Measurements from ENCODE around the gene NXNL1. TPM values are rescaled to one million over a fixed set of nuclear protein-coding genes. Genes with fewer than 3 reads are reported as not detected.
A peak's percentile ranks its signal among the peaks of the same experiment; 100 is the strongest.
"Not testable (repeated sequence)": the region's sequence is repeated elsewhere in the genome, so short reads cannot be mapped to it uniquely, and the experiment has no call there.

NXNL1 gene
- not detected for total RNA-seq

DNA sequence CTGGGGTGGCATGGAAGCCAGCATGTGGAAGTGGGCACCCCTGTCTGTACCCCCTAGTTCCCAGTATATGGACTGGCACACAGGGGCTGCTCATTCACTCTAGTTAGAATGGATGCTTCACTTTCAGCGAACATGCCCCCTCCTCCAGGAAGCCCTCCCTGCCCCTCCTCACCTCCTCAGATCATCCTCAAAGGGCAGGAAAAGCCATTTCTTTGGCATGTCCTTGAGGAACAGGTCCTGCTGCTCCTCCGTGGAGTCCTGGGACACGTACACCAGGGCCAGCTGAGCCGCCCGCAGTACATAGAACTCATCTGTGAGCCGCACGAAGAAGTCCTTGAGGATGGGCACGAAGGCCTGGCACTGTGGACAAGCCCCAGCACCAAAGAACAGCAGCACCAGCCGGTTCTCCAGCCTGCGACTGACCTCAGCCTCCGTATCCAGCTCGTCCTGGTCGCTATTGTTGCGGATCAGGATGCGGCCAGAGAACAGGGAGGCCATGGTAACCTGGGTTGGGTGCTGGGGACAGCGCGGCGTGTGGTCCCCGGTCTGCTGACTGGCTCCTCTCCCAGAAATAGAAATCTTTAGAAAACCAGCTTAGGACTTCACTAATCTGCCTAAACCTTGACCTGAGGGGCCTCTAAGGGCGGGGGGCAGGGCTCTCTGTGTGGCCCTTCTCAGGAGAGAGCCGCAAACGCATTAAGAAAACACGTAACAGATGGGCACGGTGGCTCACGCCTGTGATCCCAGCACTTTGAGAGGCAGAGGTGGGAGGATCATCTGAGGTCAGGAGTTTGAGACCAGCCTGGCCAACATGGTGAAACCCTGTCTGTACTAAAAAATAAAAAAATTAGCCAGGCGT, at the start of gene NXNL1:
Gene NXNL1, minus strand, starts transcription at position 555 of the 859 bp plus-strand sequence. Its CDS starts 57 bp downstream, at position 498.
- ATAC-seq (no peak), DNase-seq (ENCODE audit: low spot score in 2 of 2) (no peak)
- H3K36me3 Mint-ChIP-seq, result no peaks in the 10 kb centered on the region
- no peaks in the 10 kb centered on the region for H3K9me3 Mint-ChIP-seq
- no peak within 1 kb of the TSS for H3K27ac Mint-ChIP-seq

- not testable (repeated sequence) for H3K9me3 Mint-ChIP-seq; DNase-seq (ENCODE audit: low spot score in 2 of 2); ATAC-seq
- peaks cover 11 to 39% of the 10 kb centered on the region in 2 donors for H3K36me3 Mint-ChIP-seq
- H3K27ac Mint-ChIP-seq, result peak overlapping the region; percentile 79 to 92
These were observed 47.8 kb upstream of the NXNL1 start for GRCh38 chr19:17508558-17508933.

GRCh38 chr19:17506745-17507144, 46.0 kb upstream of the NXNL1 start:
- ATAC-seq (no peak), DNase-seq (ENCODE audit: low spot score in 2 of 2) (no peak)
- Mint-ChIP-seq H3K9me3 (no peaks in the 10 kb centered on the region), H3K27ac (no peak overlapping the region), H3K36me3 (peaks cover 11 to 32% of the 10 kb centered on the region in 2 donors)

DNA sequence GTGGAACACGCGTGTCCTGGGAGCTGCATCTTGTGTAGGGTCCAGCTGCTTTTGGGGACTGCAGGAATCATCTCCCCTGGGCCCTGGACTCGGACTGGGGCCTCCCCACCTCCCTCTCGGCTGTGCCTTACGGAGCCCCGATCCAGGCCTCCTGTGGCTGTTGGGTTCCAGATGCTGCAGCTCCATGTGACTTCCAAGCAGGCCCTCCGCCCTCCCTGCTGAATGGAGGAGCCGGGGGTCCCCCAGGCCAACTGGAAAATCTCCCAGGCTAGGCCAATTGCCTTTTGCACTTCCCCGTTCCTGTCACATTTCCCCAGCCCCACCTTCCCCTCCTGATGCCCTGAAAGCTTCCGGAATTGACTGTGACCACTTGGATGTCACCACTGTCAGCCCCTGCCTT, 44.5 kb upstream of the NXNL1 start:
- no peak for ATAC-seq
- Mint-ChIP-seq H3K27ac (peak overlapping the region; percentile 48 to 62), H3K36me3 (peaks cover under 1 to 18% of the 10 kb centered on the region in 2 donors)

DNA sequence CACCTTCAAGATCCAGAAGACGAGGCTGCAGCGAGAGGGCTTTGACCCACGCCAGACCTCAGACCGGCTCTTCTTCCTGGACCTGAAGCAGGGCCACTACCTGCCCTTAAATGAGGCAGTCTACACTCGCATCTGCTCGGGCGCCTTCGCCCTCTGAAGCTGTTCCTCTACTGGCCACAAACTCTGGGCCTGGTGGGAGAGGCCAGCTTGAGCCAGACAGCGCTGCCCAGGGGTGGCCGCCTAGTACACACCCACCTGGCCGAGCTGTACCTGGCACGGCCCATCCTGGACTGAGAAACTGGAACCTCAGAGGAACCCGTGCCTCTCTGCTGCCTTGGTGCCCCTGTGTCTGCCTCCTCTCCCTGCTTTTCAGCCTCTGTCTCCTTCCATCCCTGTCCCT, 43.7 kb upstream of the NXNL1 start:
- ATAC-seq (no peak), DNase-seq (ENCODE audit: low spot score in 2 of 2) (no peak)
- H3K9me3 Mint-ChIP-seq, result no peaks in the 10 kb centered on the region
- peaks cover 0 to 11% of the 10 kb centered on the region in 2 donors for H3K36me3 Mint-ChIP-seq
- H3K27ac Mint-ChIP-seq, result no peak overlapping the region

More for the DNA sequence above, 44.5 kb upstream of the NXNL1 start:
- H3K9me3 Mint-ChIP-seq, result no peaks in the 10 kb centered on the region
- no peak for DNase-seq (ENCODE audit: low spot score in 2 of 2)

- ATAC-seq (no peak), DNase-seq (ENCODE audit: low spot score in 2 of 2) (no peak)
- H3K27ac Mint-ChIP-seq, result no peak overlapping the region
- peaks cover 0 to 10% of the 10 kb centered on the region in 2 donors for H3K36me3 Mint-ChIP-seq
- H3K9me3 Mint-ChIP-seq, result no peaks in the 10 kb centered on the region
These were observed 43.3 kb upstream of the NXNL1 start for GRCh38 chr19:17504030-17504429.

- Mint-ChIP-seq H3K9me3 (no peaks in the 10 kb centered on the region), H3K27ac (no peak overlapping the region)
- no peak for ATAC-seq
These were observed 42.5 kb upstream of the NXNL1 start for GRCh38 chr19:17503240-17503639.

DNA sequence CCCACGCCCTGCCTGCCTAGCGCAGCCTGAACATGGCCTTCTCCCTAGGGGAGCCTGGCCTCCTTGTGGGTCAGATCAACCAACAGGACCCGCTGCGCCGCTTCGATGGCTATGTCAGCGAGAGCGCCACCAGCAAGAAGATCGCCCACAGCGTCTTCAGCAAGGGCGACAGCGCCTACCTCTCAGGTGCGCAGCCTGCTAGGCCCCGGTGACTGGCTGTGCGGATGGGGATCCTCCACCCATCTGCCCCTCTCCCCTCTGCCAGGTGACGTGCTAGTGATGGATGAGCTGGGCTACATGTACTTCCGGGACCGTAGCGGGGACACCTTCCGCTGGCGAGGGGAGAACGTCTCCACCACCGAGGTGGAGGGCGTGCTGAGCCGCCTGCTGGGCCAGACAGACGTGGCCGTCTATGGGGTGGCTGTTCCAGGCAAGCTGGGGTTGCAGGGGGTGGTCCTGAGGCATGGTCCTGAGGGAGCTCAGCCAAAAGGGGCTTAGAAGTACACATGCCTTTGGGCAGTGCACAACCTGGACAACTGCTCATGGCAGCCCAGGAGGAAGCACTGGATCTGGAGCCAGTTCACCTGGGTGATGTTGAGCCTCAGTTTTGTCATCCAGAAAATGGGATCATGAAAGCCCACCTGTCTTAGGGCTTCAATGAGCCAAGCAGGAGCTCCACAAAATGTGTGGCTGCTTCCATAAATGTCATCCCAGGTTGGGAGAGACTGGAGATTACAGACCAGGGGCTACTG, 39.9 kb upstream of the NXNL1 start:
- no peaks in the 10 kb centered on the region for H3K9me3 Mint-ChIP-seq
- no peaks in the 10 kb centered on the region for H3K36me3 Mint-ChIP-seq
- peak overlapping the region in 1 of 2 donors; percentile 30 for H3K27ac Mint-ChIP-seq
- no peak for DNase-seq (ENCODE audit: low spot score in 2 of 2)
- ATAC-seq, result no peak

More at GRCh38 chr19:17503240-17503639, 42.5 kb upstream of the NXNL1 start:
- peaks cover 0 to 7% of the 10 kb centered on the region in 2 donors for H3K36me3 Mint-ChIP-seq
- DNase-seq (ENCODE audit: low spot score in 2 of 2), result no peak

DNA sequence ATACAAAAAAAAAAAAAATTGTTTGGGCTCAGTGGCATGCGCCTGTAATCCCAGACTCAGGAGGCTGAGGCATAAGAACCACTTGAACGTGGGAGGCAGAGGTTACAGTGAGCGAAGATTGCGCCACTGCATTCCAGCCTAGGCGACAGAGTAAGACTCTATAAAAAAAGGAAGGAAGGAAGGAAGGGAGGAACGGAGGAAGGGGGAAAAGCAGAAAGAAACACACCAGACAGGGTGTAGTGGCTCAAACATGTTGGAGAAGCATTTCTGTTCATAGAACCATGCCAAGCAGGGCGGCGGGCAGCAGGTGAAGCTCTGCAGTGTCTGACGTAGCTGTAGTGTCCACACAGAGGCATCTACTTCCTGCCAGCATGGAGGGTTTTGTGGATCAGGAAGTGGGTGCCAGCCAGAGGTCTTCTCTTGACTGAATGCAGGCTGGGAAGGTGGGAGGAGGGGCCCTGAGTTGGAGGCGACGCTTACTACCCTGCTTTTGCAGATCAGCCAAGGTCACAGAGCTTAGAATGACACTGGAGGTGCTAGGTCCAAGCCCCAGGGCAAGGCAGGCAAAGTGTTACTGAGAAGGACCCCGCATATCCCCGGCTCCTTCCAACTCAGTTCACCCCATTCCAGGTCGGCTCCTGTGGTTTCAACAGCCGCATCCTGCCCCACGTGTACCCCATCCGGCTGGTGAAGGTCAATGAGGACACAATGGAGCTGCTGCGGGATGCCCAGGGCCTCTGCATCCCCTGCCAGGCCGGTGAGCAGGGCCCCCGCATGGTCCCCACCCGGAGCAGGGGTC, 39.1 kb upstream of the NXNL1 start:
- H3K27ac Mint-ChIP-seq, result peak overlapping the region; percentile 35 to 94
- DNase-seq (ENCODE audit: low spot score in 2 of 2) (no peak), ATAC-seq (no peak)
- no peaks in the 10 kb centered on the region for H3K36me3 Mint-ChIP-seq
- no peaks in the 10 kb centered on the region for H3K9me3 Mint-ChIP-seq

- ATAC-seq; DNase-seq (ENCODE audit: low spot score in 2 of 2); H3K36me3 Mint-ChIP-seq; H3K9me3 Mint-ChIP-seq; H3K27ac Mint-ChIP-seq: not testable (repeated sequence)
These were observed 38.3 kb upstream of the NXNL1 start for GRCh38 chr19:17499025-17499424.

DNA sequence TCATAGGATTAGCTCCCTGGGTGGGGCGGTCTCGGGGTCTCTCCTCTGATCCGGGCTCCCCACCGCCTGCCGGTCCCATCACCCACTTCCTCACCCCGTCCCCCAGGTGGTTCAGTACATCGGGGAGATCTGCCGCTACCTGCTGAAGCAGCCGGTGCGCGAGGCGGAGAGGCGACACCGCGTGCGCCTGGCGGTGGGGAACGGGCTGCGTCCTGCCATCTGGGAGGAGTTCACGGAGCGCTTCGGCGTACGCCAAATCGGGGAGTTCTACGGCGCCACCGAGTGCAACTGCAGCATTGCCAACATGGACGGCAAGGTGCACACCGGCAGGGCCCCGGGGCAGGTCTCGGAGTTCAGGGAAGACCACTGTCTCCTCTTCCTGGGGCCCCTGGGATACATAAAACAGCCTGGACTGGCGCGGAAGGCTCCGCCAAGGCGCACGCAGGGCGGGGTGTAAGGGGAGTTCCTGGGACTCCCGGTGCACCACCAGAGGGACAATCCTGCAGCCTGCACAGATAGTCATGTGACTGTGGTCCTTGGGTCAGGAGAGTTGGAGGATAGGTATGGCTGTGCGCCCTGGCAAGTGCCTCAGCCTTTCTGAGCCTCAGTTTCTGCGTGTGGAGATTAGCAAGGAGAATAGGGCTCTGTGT, 36.5 kb upstream of the NXNL1 start:
- H3K9me3 Mint-ChIP-seq, result no peaks in the 10 kb centered on the region
- no peak for ATAC-seq
- no peak overlapping the region for H3K27ac Mint-ChIP-seq
- no peaks in the 10 kb centered on the region for H3K36me3 Mint-ChIP-seq
- DNase-seq (ENCODE audit: low spot score in 2 of 2), result no peak

- no peaks in the 10 kb centered on the region for H3K36me3 Mint-ChIP-seq
- H3K27ac Mint-ChIP-seq, result peak overlapping the region in 1 of 2 donors; percentile 60
- ATAC-seq (peak; percentile 97 to 98), DNase-seq (ENCODE audit: low spot score in 2 of 2) (peak; percentile 77 to 89)
- no peaks in the 10 kb centered on the region for H3K9me3 Mint-ChIP-seq
These were observed 35.7 kb upstream of the NXNL1 start for GRCh38 chr19:17496337-17496997.

- DNase-seq (ENCODE audit: low spot score in 2 of 2) (no peak), ATAC-seq (no peak)
- Mint-ChIP-seq H3K9me3 (no peaks in the 10 kb centered on the region), H3K27ac (no peak overlapping the region), H3K36me3 (no peaks in the 10 kb centered on the region)
These were observed 35.0 kb upstream of the NXNL1 start for GRCh38 chr19:17495639-17496296.

DNA sequence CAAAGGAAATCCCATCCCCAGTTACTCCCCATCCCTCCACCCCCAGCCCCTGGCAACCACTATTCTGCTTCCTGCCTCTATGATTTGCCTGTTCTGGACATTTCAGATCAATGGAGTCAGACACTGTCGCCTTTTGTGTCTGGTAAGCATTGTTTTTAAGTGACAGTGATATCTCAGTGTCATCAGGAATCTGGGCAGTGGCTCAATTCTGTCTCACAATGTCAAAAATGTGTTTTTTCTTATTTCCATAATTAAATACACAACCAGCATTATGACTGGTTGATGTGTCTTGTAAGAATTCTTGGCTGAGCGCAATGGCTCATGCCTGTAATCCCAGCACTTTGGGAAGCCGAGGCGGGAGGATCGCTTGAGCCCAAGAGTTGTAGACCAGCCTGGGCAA, 30.6 kb upstream of the NXNL1 start:
- no peaks in the 10 kb centered on the region for H3K9me3 Mint-ChIP-seq
- ATAC-seq (no peak), DNase-seq (ENCODE audit: low spot score in 2 of 2) (no peak)
- peaks cover 0 to 6% of the 10 kb centered on the region in 2 donors for H3K36me3 Mint-ChIP-seq
- no peak overlapping the region for H3K27ac Mint-ChIP-seq

DNA sequence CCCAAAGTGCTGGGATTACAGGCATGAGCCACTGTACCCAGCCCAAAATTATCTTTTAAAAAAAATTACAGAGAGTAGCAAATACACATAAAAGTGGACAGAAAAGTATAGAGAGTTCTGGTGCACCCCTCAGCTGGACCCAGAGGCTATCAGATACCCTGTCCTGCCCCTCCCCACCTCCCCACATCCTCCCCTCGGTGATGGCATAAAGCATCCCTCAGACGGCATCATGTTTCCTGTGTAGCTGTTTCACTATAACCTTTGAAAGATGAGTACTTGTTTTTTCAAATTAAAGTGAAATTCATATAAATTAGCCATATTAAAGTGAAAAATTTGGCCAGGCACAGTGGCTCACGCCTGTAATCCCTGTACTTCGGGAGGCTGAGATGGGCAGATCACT, 29.7 kb upstream of the NXNL1 start:
- H3K36me3 Mint-ChIP-seq, result peaks cover 0 to 6% of the 10 kb centered on the region in 2 donors
- H3K27ac Mint-ChIP-seq, result no peak overlapping the region
- peak in 1 of 2 donors; percentile 45 for ATAC-seq
- H3K9me3 Mint-ChIP-seq, result no peaks in the 10 kb centered on the region
- no peak for DNase-seq (ENCODE audit: low spot score in 2 of 2)
